PC-9 (cell line): ENCODE results near the gene PDE4B. TPM values are rescaled to one million over a fixed set of nuclear protein-coding genes. Genes with fewer than 3 reads are reported as not detected.

Experiments
- BruUV-seq: library from RNA; stranded (reverse); fragments of 400-500 nt; replicated peaks from 2 replicates; lab custom pipeline; 2021; lab: Mats Ljungman, UMichigan
- CTCF ChIA-PET: fragments of 300-600 bp; sonication (Branson Sonifier 250); formaldehyde crosslinking; loops from one replicate; lab custom pipeline; 2022; ENCODE audit warnings: antibody characterized with exemption; lab: Charles Lee
- POLR2A ChIA-PET: fragments of 300-600 bp; sonication (Branson Sonifier 250); formaldehyde crosslinking; loops from one replicate; lab custom pipeline; 2022; ENCODE audit warnings: antibody characterized with exemption; ENCODE audit not compliant: unreplicated experiment; lab: Charles Lee
- DNase-seq, 2 experiments: peaks; one replicate each; pipeline versions ENCODE4 v3.0.0 to v3.0.0-alpha.2; 2015 to 2022; ENCODE audit warnings: mixed read lengths in 1 of 2
- H2AFZ ChIP-seq: fragments of 200-600 bp; sonication (generic); 2 replicates; pipeline ENCODE4 v1.8.1; 2017; ENCODE audit warnings: antibody characterized with exemption
- H3F3A ChIP-seq: fragments of 200-600 bp; sonication (generic); 2 replicates; pipeline ENCODE4 v1.8.1; 2017; ENCODE audit warnings: antibody characterized with exemption, mild to moderate bottlenecking, low read depth; ENCODE audit not compliant: insufficient read depth
- H3K27ac ChIP-seq: fragments of 200-600 bp; sonication (generic); 2 replicates; pipeline ENCODE4 v1.6.1; 2016; ENCODE audit warnings: mixed run types
- H3K27me3 ChIP-seq: fragments of 200-600 bp; sonication (generic); 2 replicates; pipeline ENCODE4 v1.6.1; 2016; ENCODE audit warnings: low read depth, mixed run types; ENCODE audit not compliant: insufficient read depth
- H3K36me3 ChIP-seq: fragments of 200-600 bp; sonication (generic); 2 replicates; pipeline ENCODE4 v1.6.1; 2016; ENCODE audit warnings: low read depth, mixed run types
- H3K4me1 ChIP-seq: fragments of 200-600 bp; sonication (generic); replicated peaks from 2 replicates; pipeline ENCODE4 v1.6.1; 2016; ENCODE audit warnings: mixed run types; ENCODE audit not compliant: insufficient read depth
- H3K4me2 ChIP-seq: fragments of 200-600 bp; sonication (generic); 2 replicates; pipeline ENCODE4 v1.6.1; 2017; ENCODE audit warnings: mixed run types
- H3K4me3 ChIP-seq: fragments of 200-600 bp; sonication (generic); 2 replicates; pipeline ENCODE4 v1.6.1; 2016; ENCODE audit warnings: mixed run types
- H3K79me2 ChIP-seq: fragments of 200-600 bp; sonication (generic); 2 replicates; pipeline ENCODE4 v1.6.1; 2017; ENCODE audit warnings: low read depth, mixed run types
- H3K9me2 ChIP-seq: fragments of 200-600 bp; sonication (generic); 2 replicates; pipeline ENCODE4 v1.8.1; 2017; ENCODE audit warnings: mild to moderate bottlenecking; ENCODE audit not compliant: insufficient read depth
- H3K9me3 ChIP-seq: fragments of 200-600 bp; sonication (generic); 2 replicates; pipeline ENCODE4 v1.8.1; 2016; ENCODE audit warnings: low read depth; ENCODE audit not compliant: insufficient read depth
- H4K20me1 ChIP-seq: fragments of 200-600 bp; sonication (generic); 2 replicates; pipeline ENCODE4 v1.8.1; 2017; ENCODE audit not compliant: insufficient read depth
- EZH2 ChIP-seq: fragments of 200-600 bp; sonication (generic); IDR thresholded peaks from 2 replicates; pipeline ENCODE4 v1.8.0; 2017; ENCODE audit warnings: antibody characterized with exemption, low read depth
- intact Hi-C: fragments of 100-400 bp; cut with micrococcal nuclease; formaldehyde crosslinking; loops from one replicate; pipeline ENCODE4 v1.10.0; 2022; ENCODE audit not compliant: unreplicated experiment
- total RNA-seq: library from RNA; stranded (reverse); gene quantifications from 2 replicates; pipeline ENCODE4 v1.2.3, GENCODE V29; 2021
- TF ChIP-seq, protein P1 (sequence below): fragments of 200-600 bp; sonication (generic); conservative IDR thresholded peaks from 2 replicates; pipeline ENCODE4 v1.6.1; 2017; ENCODE audit warnings: mixed run types, antibody characterized with exemption, mild to moderate bottlenecking, moderate library complexity

PDE4B gene
- total RNA-seq, 1 experiment from 2014 or later: 1.3 TPM

DNA sequence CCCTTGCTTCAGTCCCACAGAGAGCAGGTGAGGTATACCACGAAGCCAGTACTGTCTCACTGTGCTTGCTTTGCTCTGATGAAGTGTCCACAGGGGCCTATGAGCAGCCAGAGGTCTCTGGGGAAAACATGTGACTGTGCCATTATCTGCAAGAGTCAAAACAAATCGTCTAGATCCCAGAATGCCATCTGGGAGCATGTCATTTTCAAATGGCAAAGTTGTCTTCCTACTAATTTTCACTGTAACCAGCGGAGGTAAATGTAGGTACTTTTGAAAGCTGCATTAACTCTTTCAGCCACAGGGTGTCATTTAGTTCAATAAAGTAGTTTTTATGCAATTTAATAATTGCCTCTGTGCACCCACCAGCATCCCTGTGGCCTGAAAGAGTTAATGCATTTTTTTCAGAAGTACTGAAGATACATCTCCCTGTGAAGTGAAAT lies 567.6 kb downstream of the PDE4B start:
- CTCF ChIA-PET: no interaction called here
- H3K4me2 ChIP-seq: no peak overlapping the region
- H3K27me3 ChIP-seq: no peaks in the 10 kb centered on the region
- BruUV-seq: no TSS peak
- H3F3A ChIP-seq: no peaks in the 10 kb centered on the region
- H3K4me3 ChIP-seq: no peak overlapping the region
- intact Hi-C loops: no loop called here
- no peaks in the 10 kb centered on the region; the same call in 1 of the 2 replicates for H3K9me3 ChIP-seq
- H3K9me2 ChIP-seq: no peaks in the 10 kb centered on the region
- POLR2A ChIA-PET: no interaction called here
- no peak for DNase-seq
- no peaks in the 10 kb centered on the region for H3K79me2 ChIP-seq
- no peak overlapping the region for H3K27ac ChIP-seq
- no peaks in the 10 kb centered on the region for H3K36me3 ChIP-seq
- H3K4me1 ChIP-seq: no peaks in the 10 kb centered on the region
- TF ChIP-seq, protein P1, sequence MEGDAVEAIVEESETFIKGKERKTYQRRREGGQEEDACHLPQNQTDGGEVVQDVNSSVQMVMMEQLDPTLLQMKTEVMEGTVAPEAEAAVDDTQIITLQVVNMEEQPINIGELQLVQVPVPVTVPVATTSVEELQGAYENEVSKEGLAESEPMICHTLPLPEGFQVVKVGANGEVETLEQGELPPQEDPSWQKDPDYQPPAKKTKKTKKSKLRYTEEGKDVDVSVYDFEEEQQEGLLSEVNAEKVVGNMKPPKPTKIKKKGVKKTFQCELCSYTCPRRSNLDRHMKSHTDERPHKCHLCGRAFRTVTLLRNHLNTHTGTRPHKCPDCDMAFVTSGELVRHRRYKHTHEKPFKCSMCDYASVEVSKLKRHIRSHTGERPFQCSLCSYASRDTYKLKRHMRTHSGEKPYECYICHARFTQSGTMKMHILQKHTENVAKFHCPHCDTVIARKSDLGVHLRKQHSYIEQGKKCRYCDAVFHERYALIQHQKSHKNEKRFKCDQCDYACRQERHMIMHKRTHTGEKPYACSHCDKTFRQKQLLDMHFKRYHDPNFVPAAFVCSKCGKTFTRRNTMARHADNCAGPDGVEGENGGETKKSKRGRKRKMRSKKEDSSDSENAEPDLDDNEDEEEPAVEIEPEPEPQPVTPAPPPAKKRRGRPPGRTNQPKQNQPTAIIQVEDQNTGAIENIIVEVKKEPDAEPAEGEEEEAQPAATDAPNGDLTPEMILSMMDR: no peak
- no peak for TF ChIP-seq EZH2
- H2AFZ ChIP-seq: no peak overlapping the region
- no peaks in the 10 kb centered on the region for H4K20me1 ChIP-seq

DNA sequence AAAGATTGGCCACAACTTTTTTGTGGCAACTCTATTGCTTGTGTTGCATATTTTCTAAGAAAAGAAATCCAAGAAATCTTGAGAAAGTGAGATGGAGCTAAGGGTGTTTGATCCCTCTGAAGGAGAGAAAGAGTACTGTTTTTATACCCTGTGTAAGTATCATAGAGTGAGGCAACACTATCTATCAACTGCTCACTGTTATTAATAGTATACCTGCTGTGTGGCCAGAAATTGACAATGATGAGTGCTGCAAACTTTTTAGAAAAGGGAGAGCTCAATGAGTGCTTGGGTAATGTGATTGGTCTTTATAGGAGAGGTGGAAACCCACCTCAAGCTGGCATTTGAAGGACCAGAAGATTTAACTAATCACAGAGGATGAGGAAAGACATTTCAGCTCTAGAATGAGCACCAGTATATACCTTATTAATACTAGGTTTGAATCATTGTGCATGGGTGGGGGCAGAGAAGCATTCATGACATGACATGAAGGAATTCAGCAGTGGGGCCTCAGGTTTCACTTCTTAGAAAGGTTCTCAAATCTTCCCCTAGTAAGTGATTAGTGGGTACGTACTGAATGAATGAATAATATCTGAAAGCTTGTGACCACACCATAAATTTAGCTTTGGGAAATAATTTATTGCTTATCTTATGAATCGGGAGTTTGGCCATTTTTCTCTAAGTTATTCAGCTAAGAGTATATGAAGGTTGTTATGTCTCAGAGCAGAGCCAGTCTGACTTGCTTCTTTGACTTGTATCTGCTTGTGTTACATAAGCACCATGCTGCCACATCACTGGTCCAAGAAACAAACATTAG lies 572.1 kb downstream of the PDE4B start:
- TF ChIP-seq, protein P1: no peak
- no peak for TF ChIP-seq EZH2
- Histone ChIP-seq H4K20me1 (no peaks in the 10 kb centered on the region), H3K4me3 (no peak overlapping the region), H2AFZ (no peak overlapping the region), H3K36me3 (no peaks in the 10 kb centered on the region), H3K79me2 (no peaks in the 10 kb centered on the region), H3K27me3 (no peaks in the 10 kb centered on the region), H3K9me2 (no peaks in the 10 kb centered on the region), H3K4me2 (no peak overlapping the region), H3K9me3 (no peaks in the 10 kb centered on the region; the same call in 1 of the 2 replicates), H3K27ac (no peak overlapping the region), H3K4me1 (no peaks in the 10 kb centered on the region), H3F3A (no peaks in the 10 kb centered on the region)
- BruUV-seq: no TSS peak
- DNase-seq: no peak
- CTCF ChIA-PET: no interaction called here
- POLR2A ChIA-PET: no interaction called here
- intact Hi-C loops: no loop called here

DNA sequence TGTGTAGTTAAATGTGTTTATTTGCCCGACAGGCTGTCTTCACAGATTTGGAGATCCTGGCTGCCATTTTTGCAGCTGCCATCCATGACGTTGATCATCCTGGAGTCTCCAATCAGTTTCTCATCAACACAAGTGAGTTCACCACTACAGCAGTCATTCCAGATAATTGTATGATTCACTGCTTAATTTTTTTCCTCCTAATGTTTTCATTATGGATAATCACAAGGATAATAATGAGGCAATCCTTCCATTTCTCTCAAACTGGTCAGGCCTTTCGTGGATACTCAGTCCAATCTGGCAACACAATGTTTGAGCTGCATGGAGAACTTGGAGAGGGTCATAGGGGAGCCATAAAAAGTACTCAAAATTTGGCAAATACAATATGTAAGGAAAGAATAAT lies 572.9 kb downstream of the PDE4B start:
- BruUV-seq: no TSS peak

More for the DNA sequence above, 572.9 kb downstream of the PDE4B start:
- no peak overlapping the region for H3K4me3 ChIP-seq
- H3F3A ChIP-seq: no peaks in the 10 kb centered on the region
- no peak overlapping the region for H2AFZ ChIP-seq
- TF ChIP-seq EZH2: no peak
- TF ChIP-seq, protein P1: no peak
- no peaks in the 10 kb centered on the region for H3K27me3 ChIP-seq
- H3K4me1 ChIP-seq: no peaks in the 10 kb centered on the region
- ChIA-PET POLR2A (no interaction called here), CTCF (no interaction called here)
- no peaks in the 10 kb centered on the region; the same call in 1 of the 2 replicates for H3K9me3 ChIP-seq
- no peak overlapping the region for H3K27ac ChIP-seq
- no peaks in the 10 kb centered on the region for H3K9me2 ChIP-seq
- no peak for DNase-seq
- H3K79me2 ChIP-seq: no peaks in the 10 kb centered on the region
- intact Hi-C loops: no loop called here
- H4K20me1 ChIP-seq: no peaks in the 10 kb centered on the region
- no peak overlapping the region for H3K4me2 ChIP-seq
- H3K36me3 ChIP-seq: no peaks in the 10 kb centered on the region
